ENCODE measurements around the gene CS. TPM values are rescaled to one million over a fixed set of nuclear protein-coding genes. Genes with fewer than 3 reads are reported as not detected.

The CS gene
- total RNA-seq, 1 donor from 2014 or later: 64.8 TPM

- TF ChIP-seq CTCF (IDR thresholded peaks at IDR 0.05; ENCODE audit: insufficient read depth, low read length, severe bottlenecking): no peak
- H3K36me3 ChIP-seq (ENCODE audit: control insufficient read depth, insufficient read depth, low read length): peaks cover 35% of the 10 kb centered on the region
- no peak overlapping the region for H3K4me3 ChIP-seq (ENCODE audit: low read depth, low read length)
- no peaks in the 10 kb centered on the region for H3K27me3 ChIP-seq (ENCODE audit: control insufficient read depth, insufficient read depth, low read length)
- no peak for DNase-seq (ENCODE audit: low read depth)
- FAIRE-seq: no peak
Observed at GRCh38 chr12:56256326-56256960, 43.7 kb downstream of the CS start.

- TF ChIP-seq CTCF (IDR thresholded peaks at IDR 0.05; ENCODE audit: insufficient read depth, low read length, severe bottlenecking): no peak
- Histone ChIP-seq H3K27me3 (ENCODE audit: control insufficient read depth, insufficient read depth, low read length) (no peaks in the 10 kb centered on the region), H3K36me3 (ENCODE audit: control insufficient read depth, insufficient read depth, low read length) (peaks cover 35% of the 10 kb centered on the region), H3K4me3 (ENCODE audit: low read depth, low read length) (no peak overlapping the region)
- FAIRE-seq (no peak), DNase-seq (ENCODE audit: low read depth) (no peak)
Observed at GRCh38 chr12:56255671-56256070, 44.5 kb downstream of the CS start.

- H3K4me3 ChIP-seq (ENCODE audit: low read depth, low read length): no peak overlapping the region
- TF ChIP-seq CTCF (IDR thresholded peaks at IDR 0.05; ENCODE audit: insufficient read depth, low read length, severe bottlenecking): no peak
- H3K36me3 ChIP-seq (ENCODE audit: control insufficient read depth, insufficient read depth, low read length): peaks cover 45% of the 10 kb centered on the region
- H3K27me3 ChIP-seq (ENCODE audit: control insufficient read depth, insufficient read depth, low read length): no peaks in the 10 kb centered on the region
- DNase-seq (ENCODE audit: low read depth): no peak
- no peak for FAIRE-seq
Observed at GRCh38 chr12:56253091-56253490, 47.0 kb downstream of the CS start.

- H3K4me3 ChIP-seq (ENCODE audit: low read depth, low read length): no peak overlapping the region
- H3K36me3 ChIP-seq (ENCODE audit: control insufficient read depth, insufficient read depth, low read length): peaks cover 50% of the 10 kb centered on the region
- DNase-seq (ENCODE audit: low read depth): no peak
- no peak for FAIRE-seq
- TF ChIP-seq CTCF (IDR thresholded peaks at IDR 0.05; ENCODE audit: insufficient read depth, low read length, severe bottlenecking): no peak
- no peaks in the 10 kb centered on the region for H3K27me3 ChIP-seq (ENCODE audit: control insufficient read depth, insufficient read depth, low read length)
Observed at GRCh38 chr12:56252649-56253048, 47.5 kb downstream of the CS start.

DNA sequence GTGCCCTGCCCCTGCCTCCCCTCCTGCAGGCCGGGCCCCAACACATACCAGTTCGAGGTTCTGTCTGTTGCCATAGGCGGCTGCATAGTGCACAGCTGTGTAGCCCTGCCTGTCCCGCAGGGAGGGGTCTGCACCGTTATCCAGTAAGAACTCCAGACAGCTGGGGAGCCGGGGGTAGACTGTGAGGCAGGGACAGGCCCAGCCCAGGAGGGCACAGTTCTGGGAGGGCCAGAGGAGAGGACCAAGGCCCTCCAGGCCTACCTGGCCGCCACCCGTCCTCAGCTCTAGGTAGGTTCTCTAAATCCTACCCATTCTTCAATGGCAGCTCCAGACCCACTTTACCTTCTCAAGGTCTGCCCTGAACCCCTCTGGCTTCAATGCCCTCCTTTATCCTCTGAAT is 51.4 kb downstream of the CS start:
- Histone ChIP-seq H3K27me3 (ENCODE audit: control insufficient read depth, insufficient read depth, low read length) (no peaks in the 10 kb centered on the region), H3K36me3 (ENCODE audit: control insufficient read depth, insufficient read depth, low read length) (peaks cover 55% of the 10 kb centered on the region), H3K4me3 (ENCODE audit: low read depth, low read length) (no peak overlapping the region)
- FAIRE-seq: no peak
- DNase-seq (ENCODE audit: low read depth): no peak
- no peak for TF ChIP-seq CTCF (IDR thresholded peaks at IDR 0.05; ENCODE audit: insufficient read depth, low read length, severe bottlenecking)

- peaks cover 51% of the 10 kb centered on the region for H3K36me3 ChIP-seq (ENCODE audit: control insufficient read depth, insufficient read depth, low read length)
- DNase-seq (ENCODE audit: low read depth): no peak
- TF ChIP-seq CTCF (IDR thresholded peaks at IDR 0.05; ENCODE audit: insufficient read depth, low read length, severe bottlenecking): no peak
- FAIRE-seq: no peak
- no peaks in the 10 kb centered on the region for H3K27me3 ChIP-seq (ENCODE audit: control insufficient read depth, insufficient read depth, low read length)
- no peak overlapping the region for H3K4me3 ChIP-seq (ENCODE audit: low read depth, low read length)
Observed at GRCh38 chr12:56247923-56248322, 52.2 kb downstream of the CS start.
